ENCODE results near the gene TLE4. TPM values are rescaled to one million over a fixed set of nuclear protein-coding genes. Genes with fewer than 3 reads are reported as not detected.
"Not testable (repeated sequence)": the region's sequence is repeated elsewhere in the genome, so short reads cannot be mapped to it uniquely, and the experiment has no call there.

Gene TLE4
- total and polyA plus RNA-seq, 4 experiments from 2014 or later, result 27.9 to 101 (median 72.2) TPM

- ChIA-PET POLR2A (ENCODE audit: partially characterized antibody) (interaction anchor here (1.8 kb wide), 1 partner anchor 22 kb away, joined by 4 read pairs; no protein-coding TSS in a partner anchor), CTCF (ENCODE audit: partially characterized antibody) (no interaction called here)
- H3K36me3 Mint-ChIP-seq, result peaks cover 26 to 40% of the 10 kb centered on the region in 2 donors
Observed at GRCh38 chr9:79646096-79646495, 74.3 kb downstream of the TLE4 start.

DNA sequence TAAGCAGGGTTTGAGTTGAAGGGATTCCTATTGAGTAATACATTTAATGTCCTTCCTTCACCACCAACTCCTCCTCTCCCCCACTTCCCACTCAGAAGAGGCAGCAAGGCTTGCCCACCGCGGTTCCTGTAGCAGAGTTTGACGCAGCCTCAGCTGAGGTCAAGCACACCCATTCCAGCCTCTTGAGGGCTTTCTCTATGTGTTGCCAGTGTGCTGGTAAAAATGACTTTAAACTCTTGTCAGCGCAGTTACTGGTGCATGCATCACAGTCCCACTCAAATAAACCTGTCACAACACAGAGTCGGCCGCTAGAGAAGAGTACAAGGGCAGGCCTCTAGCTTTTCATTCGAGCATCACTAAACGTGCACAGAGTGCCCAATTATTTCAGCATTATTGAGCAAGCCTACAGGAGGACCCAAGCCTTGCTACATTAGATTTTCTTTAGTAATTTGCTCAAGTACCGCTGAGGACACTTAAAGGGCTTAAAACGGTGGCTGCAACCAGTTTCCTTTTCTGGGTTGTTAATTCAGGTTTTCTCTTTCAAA is 79.6 kb downstream of the TLE4 start:
- Histone ChIP-seq H3K27ac (ENCODE audit: low read depth, low read length) (no peak overlapping the region), H3K4me3 (ENCODE audit: low read length in 2 of 2) (no peak overlapping the region), H3K4me1 (ENCODE audit: insufficient read depth, low read length) (no peaks in the 10 kb centered on the region), H3K36me3 (ENCODE audit: insufficient read depth, low read length) (no peaks in the 10 kb centered on the region), H3K9me3 (ENCODE audit: control insufficient read depth in 1 of 2, low read length in 2 of 2) (no peaks in the 10 kb centered on the region), H3K27me3 (ENCODE audit: insufficient read depth, low read length) (no peaks in the 10 kb centered on the region)
- H3K27me3 Mint-ChIP-seq, result no peaks in the 10 kb centered on the region
- H3K27ac Mint-ChIP-seq, result no peak overlapping the region
- DNase-seq, result no peak
- CTCF ChIA-PET (ENCODE audit: partially characterized antibody), result no interaction called here
- no peaks in the 10 kb centered on the region for H3K9me3 Mint-ChIP-seq
- intact Hi-C loops (cut with micrococcal nuclease), result no loop called here
- H3K4me1 Mint-ChIP-seq, result peaks cover 4 to 11% (median 10%) of the 10 kb centered on the region in 4 donors
- POLR2A ChIA-PET (ENCODE audit: partially characterized antibody), result interaction anchor here (1.1 kb wide), 1 partner anchor 85 kb away, joined by 3 read pairs; no protein-coding TSS in a partner anchor
- no peak overlapping the region for H3K4me3 Mint-ChIP-seq
- H3K36me3 Mint-ChIP-seq, result peaks cover 31 to 43% of the 10 kb centered on the region in 2 donors

More at GRCh38 chr9:79646096-79646495, 74.3 kb downstream of the TLE4 start:
- no peak for DNase-seq
- Mint-ChIP-seq H3K4me3 (no peak overlapping the region), H3K27ac (no peak overlapping the region), H3K4me1 (peaks cover 14 to 28% (median 17%) of the 10 kb centered on the region in 4 donors), H3K9me3 (peaks cover 0 to 12% (median 7%) of the 10 kb centered on the region in 8 donors), H3K27me3 (no peaks in the 10 kb centered on the region)
- intact Hi-C loops (cut with micrococcal nuclease), result no loop called here
- Histone ChIP-seq H3K9me3 (ENCODE audit: control insufficient read depth in 1 of 2, low read length in 2 of 2) (peaks cover 0 to 4% of the 10 kb centered on the region in 2 donors), H3K4me1 (ENCODE audit: insufficient read depth, low read length) (peaks cover under 1% of the 10 kb centered on the region), H3K4me3 (ENCODE audit: low read length in 2 of 2) (no peak overlapping the region), H3K27ac (ENCODE audit: low read depth, low read length) (no peak overlapping the region), H3K27me3 (ENCODE audit: insufficient read depth, low read length) (no peaks in the 10 kb centered on the region), H3K36me3 (ENCODE audit: insufficient read depth, low read length) (no peaks in the 10 kb centered on the region)

DNA sequence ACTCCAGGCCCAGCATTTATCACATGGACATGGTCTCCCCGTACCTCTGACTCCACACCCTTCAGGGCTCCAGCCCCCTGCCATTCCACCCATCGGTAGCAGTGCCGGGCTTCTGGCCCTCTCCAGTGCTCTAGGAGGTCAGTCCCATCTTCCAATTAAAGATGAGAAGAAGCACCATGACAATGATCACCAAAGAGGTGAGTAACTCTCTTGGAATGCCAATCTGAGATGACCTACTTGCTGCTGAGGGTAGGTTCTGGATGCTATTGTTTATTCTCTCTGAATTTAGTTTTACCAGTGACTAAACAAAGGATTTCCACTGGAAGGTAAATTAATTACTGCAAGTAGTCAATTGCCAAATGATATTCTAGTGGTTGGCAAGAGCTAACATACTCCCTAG is 80.8 kb downstream of the TLE4 start:
- Histone ChIP-seq H3K27me3 (ENCODE audit: insufficient read depth, low read length) (no peaks in the 10 kb centered on the region), H3K27ac (ENCODE audit: low read depth, low read length) (no peak overlapping the region), H3K9me3 (ENCODE audit: control insufficient read depth in 1 of 2, low read length in 2 of 2) (no peaks in the 10 kb centered on the region), H3K4me3 (ENCODE audit: low read length in 2 of 2) (no peak overlapping the region), H3K36me3 (ENCODE audit: insufficient read depth, low read length) (no peaks in the 10 kb centered on the region), H3K4me1 (ENCODE audit: insufficient read depth, low read length) (no peaks in the 10 kb centered on the region)
- Mint-ChIP-seq H3K36me3 (peaks cover 43 to 51% of the 10 kb centered on the region in 2 donors), H3K27me3 (no peaks in the 10 kb centered on the region), H3K27ac (no peak overlapping the region), H3K4me3 (no peak overlapping the region), H3K4me1 (peaks cover 7 to 14% (median 11%) of the 10 kb centered on the region in 4 donors), H3K9me3 (no peaks in the 10 kb centered on the region)
- intact Hi-C loops (cut with micrococcal nuclease), result no loop called here
- ChIA-PET CTCF (ENCODE audit: partially characterized antibody) (no interaction called here), POLR2A (ENCODE audit: partially characterized antibody) (interaction anchor here (0.5 kb wide), 1 partner anchor 57 kb away, joined by 3 read pairs; no protein-coding TSS in a partner anchor)
- no peak for DNase-seq

GRCh38 chr9:79654591-79655382 is 83.0 kb downstream of the TLE4 start:
- POLR2A ChIA-PET (ENCODE audit: partially characterized antibody); H3K4me3 ChIP-seq (ENCODE audit: low read length in 2 of 2); H3K9me3 Mint-ChIP-seq; H3K36me3 ChIP-seq (ENCODE audit: insufficient read depth, low read length); H3K27me3 ChIP-seq (ENCODE audit: insufficient read depth, low read length); H3K9me3 ChIP-seq (ENCODE audit: control insufficient read depth in 1 of 2, low read length in 2 of 2); intact Hi-C loops (cut with micrococcal nuclease); H3K27ac ChIP-seq (ENCODE audit: low read depth, low read length); DNase-seq; H3K4me3 Mint-ChIP-seq; H3K27me3 Mint-ChIP-seq; H3K27ac Mint-ChIP-seq; H3K4me1 ChIP-seq (ENCODE audit: insufficient read depth, low read length): not testable (repeated sequence)
- CTCF ChIA-PET (ENCODE audit: partially characterized antibody), result interaction anchor here (0.7 kb wide), 1 partner anchor 103 kb away, joined by 3 read pairs; no protein-coding TSS in a partner anchor
- peaks cover 52 to 60% of the 10 kb centered on the region in 2 donors for H3K36me3 Mint-ChIP-seq
- peaks cover 5 to 30% (median 18%) of the 10 kb centered on the region in 4 donors for H3K4me1 Mint-ChIP-seq

- Mint-ChIP-seq H3K27me3 (no peaks in the 10 kb centered on the region), H3K27ac (peak overlapping the region in 1 of 7 donors; percentile 36), H3K36me3 (peaks cover 47 to 58% of the 10 kb centered on the region in 2 donors), H3K9me3 (no peaks in the 10 kb centered on the region), H3K4me3 (no peak overlapping the region), H3K4me1 (peaks cover 7 to 38% (median 21%) of the 10 kb centered on the region in 4 donors)
- H3K36me3 ChIP-seq (ENCODE audit: insufficient read depth, low read length), result no peaks in the 10 kb centered on the region
- H3K27me3 ChIP-seq (ENCODE audit: insufficient read depth, low read length), result no peaks in the 10 kb centered on the region
- H3K9me3 ChIP-seq (ENCODE audit: control insufficient read depth in 1 of 2, low read length in 2 of 2), result no peaks in the 10 kb centered on the region
- ChIA-PET POLR2A (ENCODE audit: partially characterized antibody) (no interaction called here), CTCF (ENCODE audit: partially characterized antibody) (no interaction called here)
- no peak overlapping the region for H3K27ac ChIP-seq (ENCODE audit: low read depth, low read length)
- no peaks in the 10 kb centered on the region for H3K4me1 ChIP-seq (ENCODE audit: insufficient read depth, low read length)
- no peak for DNase-seq
- no peak overlapping the region for H3K4me3 ChIP-seq (ENCODE audit: low read length in 2 of 2)
- intact Hi-C loops (cut with micrococcal nuclease), result no loop called here
Observed at GRCh38 chr9:79655551-79655950, 83.8 kb downstream of the TLE4 start.

- no peak overlapping the region for H3K4me3 ChIP-seq (ENCODE audit: low read length in 2 of 2)
- H3K27ac Mint-ChIP-seq, result no peak overlapping the region
- H3K4me3 Mint-ChIP-seq, result no peak overlapping the region
- intact Hi-C loops (cut with micrococcal nuclease), result no loop called here
- H3K36me3 ChIP-seq (ENCODE audit: insufficient read depth, low read length), result no peaks in the 10 kb centered on the region
- peaks cover 1% of the 10 kb centered on the region for H3K4me1 ChIP-seq (ENCODE audit: insufficient read depth, low read length)
- H3K27me3 ChIP-seq (ENCODE audit: insufficient read depth, low read length), result no peaks in the 10 kb centered on the region
- POLR2A ChIA-PET (ENCODE audit: partially characterized antibody), result interaction anchor here (0.9 to 1.6 kb wide), 2 partner anchors 15 to 84 kb away, joined by 3 to 5 read pairs; partner anchors contain the start of gene TLE4
- no peaks in the 10 kb centered on the region for H3K9me3 ChIP-seq (ENCODE audit: control insufficient read depth in 1 of 2, low read length in 2 of 2)
- H3K36me3 Mint-ChIP-seq, result peaks cover 47 to 58% of the 10 kb centered on the region in 2 donors
- H3K9me3 Mint-ChIP-seq, result peaks cover 0 to under 1% (median 0%) of the 10 kb centered on the region in 8 donors
- no peak overlapping the region for H3K27ac ChIP-seq (ENCODE audit: low read depth, low read length)
- CTCF ChIA-PET (ENCODE audit: partially characterized antibody), result interaction anchor here (0.7 kb wide), 1 partner anchor 28 kb away, joined by 3 read pairs; no protein-coding TSS in a partner anchor
- DNase-seq, result no peak
- H3K27me3 Mint-ChIP-seq, result no peaks in the 10 kb centered on the region
- H3K4me1 Mint-ChIP-seq, result peaks cover 11 to 39% (median 23%) of the 10 kb centered on the region in 4 donors
Observed at GRCh38 chr9:79656169-79656568, 84.4 kb downstream of the TLE4 start.

GRCh38 chr9:79657891-79658290 is 86.1 kb downstream of the TLE4 start:
- Histone ChIP-seq H3K4me1 (ENCODE audit: insufficient read depth, low read length) (peaks cover 17% of the 10 kb centered on the region), H3K27ac (ENCODE audit: low read depth, low read length) (no peak overlapping the region), H3K27me3 (ENCODE audit: insufficient read depth, low read length) (no peaks in the 10 kb centered on the region), H3K36me3 (ENCODE audit: insufficient read depth, low read length) (no peaks in the 10 kb centered on the region), H3K9me3 (ENCODE audit: control insufficient read depth in 1 of 2, low read length in 2 of 2) (no peaks in the 10 kb centered on the region), H3K4me3 (ENCODE audit: low read length in 2 of 2) (no peak overlapping the region)
- intact Hi-C loops (cut with micrococcal nuclease), result no loop called here
- Mint-ChIP-seq H3K27me3 (no peaks in the 10 kb centered on the region), H3K36me3 (peaks cover 46 to 54% of the 10 kb centered on the region in 2 donors), H3K27ac (no peak overlapping the region), H3K4me1 (peaks cover 26 to 53% (median 37%) of the 10 kb centered on the region in 4 donors), H3K4me3 (no peak overlapping the region), H3K9me3 (peaks cover 0 to 3% (median 0%) of the 10 kb centered on the region in 8 donors)
- ChIA-PET CTCF (ENCODE audit: partially characterized antibody) (interaction anchor here (1.3 kb wide), 1 partner anchor 11 kb away, joined by 4 read pairs; no protein-coding TSS in a partner anchor), POLR2A (ENCODE audit: partially characterized antibody) (no interaction called here)
- no peak for DNase-seq
